Stimulated activated CD4-positive, alpha-beta T cell treated with anti-CD3 and anti-CD28 coated beads, Interleukin-1b, Interleukin-23, amount 100 ng/mL, for 1 hour (primary cell): ENCODE data around the gene CAST.

Source experiments
- DNase-seq, 2 donors: peaks; one replicate each; pipeline ENCODE4 v3.0.0-alpha.2; 2020; ENCODE audit warnings: low read depth in 2 of 2

The CAST gene

DNA sequence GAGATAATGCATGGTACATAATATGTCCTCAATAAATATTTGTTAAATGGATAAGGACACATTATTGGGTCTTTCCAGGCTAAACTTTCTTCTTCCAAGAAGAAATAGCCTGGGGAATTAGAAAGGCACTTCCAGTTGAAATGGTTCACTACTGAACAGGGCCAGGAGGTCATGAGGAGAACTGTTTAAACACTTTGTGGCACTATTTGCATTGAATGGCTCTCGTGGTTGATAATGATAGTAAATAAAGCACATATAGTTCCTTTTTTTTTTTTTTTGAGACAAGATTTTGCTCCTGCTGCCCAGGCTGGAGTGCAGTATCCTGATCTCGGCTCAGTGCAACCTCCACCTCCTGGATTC is 19.9 kb upstream of the CAST start:
- no peak for DNase-seq

DNA sequence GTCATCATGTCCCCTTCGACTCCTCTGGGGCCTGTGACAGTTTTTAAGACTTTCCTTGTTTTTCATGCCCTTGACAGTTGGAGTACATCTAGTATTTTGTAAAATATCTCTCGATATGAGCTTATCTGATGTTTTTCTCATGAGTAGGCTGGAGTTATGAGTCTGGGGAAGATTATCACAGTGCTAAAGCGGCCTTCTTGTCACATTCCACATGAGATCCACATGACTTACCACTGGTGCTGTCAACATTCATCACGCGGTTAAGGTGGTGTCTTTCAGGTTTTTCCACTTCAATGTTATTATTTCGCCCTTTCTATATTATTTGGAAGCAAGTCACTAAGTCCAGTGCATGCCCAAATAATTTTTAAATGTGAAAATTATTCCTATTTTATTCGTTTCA is 17.1 kb upstream of the CAST start:
- no peak for DNase-seq

DNA sequence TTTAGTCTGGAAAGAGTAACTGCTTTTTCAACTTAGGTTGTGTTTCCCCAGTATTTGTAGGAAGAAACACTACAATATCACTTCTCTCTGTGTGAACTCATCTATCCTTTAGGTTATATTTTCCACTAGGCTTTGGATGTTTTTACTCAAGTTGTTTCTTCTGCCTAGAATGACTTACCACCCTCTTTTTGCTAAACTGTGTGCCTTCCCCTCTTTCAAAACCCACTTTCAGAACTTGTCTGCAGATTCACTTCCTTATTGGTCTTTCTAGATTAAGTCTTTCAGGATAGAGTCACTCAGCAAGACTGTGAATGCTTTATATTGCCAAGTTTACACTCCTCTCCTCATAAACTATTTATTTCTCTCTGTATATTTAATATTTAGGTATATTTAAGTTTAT is 14.2 kb upstream of the CAST start:
- no peak for DNase-seq

DNA sequence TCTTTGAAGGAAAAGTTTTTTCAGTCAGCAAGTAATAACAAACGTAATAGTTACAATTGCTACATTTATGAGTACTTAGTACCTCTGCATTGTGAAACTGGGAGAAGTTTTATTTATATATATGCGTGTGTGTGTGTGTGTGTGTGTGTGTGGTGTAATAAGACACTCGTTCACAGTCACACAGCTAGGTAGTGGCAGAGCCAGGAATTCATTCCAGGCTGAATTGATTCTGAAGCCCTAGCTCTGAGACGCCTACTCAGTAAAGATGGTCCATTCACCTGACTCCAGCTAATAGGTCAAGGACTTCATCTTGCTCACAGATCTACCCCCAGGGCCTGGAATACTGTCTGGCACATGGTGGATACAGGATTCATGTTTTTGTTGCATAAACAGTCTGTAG is 13.6 kb upstream of the CAST start:
- no peak for DNase-seq

DNA sequence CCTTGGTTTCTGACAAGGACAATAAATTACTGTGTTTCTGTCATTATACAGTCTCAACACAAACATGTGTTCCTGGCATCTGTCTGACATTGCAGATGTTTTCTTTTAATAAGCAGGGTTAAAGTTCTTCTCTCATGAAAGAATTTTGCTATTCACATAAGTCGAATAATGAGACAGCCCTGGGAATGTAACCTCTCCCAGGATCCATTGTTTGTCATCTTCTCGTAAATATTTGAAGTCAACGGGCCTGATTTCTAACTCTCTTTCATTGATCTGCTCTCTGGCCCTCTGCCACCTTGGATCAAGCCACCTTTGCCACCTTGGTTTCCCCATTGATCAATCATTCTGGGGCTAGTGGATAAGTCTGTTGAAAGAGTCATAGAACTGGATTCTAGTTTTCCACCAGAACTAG is 12.9 kb upstream of the CAST start:
- DNase-seq: no peak

DNA sequence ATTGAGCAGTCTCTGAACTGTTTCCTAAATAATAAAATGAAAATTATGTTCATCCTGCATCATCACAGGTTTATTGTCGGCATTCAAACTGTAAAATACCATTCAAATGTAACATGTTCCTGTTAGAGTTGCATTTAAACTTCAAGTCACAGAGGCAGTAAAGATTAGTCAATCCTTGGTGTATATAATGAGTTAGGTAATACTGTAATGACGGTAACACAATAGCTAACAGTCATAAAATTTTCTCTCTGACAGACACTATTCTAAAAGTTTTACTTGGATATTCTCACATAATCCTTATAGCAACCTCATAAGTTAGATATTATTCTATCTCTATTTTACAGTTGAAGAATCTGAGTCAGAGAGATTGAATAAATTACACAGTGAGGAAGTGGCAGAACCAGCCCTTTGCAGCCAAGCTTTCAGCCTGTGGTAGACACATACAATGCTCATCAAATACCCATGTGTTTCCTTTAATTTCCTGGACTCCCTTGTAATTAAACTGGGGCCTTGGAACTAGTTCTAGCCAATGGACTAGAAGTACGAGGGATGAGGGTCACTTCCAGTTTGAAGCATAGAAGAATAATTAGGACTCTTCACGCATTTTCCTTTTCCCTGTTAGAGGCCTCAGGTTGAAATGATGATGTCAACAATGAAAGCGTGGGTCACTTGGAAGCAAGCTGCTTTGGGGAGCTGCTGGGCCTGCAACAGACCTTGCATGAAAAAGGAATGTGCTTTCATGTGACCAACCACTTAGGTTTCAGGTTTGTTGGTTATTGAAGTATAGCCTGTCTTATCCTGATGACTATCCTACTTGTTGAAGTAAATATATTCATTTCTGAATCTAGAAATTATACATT is 12.3 kb upstream of the CAST start:
- DNase-seq: no peak

DNA sequence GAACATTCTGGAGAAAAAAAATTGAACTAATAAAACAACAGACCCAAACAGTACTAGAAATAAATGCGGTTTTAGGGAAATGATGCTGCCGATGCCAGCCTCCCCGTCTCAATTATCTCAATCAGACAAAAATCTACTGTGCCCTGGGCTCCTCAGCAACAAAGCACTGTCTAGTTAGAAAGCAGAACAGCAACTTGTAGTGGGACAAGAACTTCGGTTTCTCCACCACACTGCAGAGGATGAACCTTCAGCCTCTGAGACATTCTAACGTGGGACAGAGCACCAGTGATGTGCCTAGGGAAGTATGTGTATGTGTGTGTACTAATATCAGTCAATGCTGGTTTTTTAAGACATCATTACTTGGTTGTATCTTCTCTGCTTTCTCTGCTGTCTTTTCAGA is 11.1 kb upstream of the CAST start:
- no peak for DNase-seq

DNA sequence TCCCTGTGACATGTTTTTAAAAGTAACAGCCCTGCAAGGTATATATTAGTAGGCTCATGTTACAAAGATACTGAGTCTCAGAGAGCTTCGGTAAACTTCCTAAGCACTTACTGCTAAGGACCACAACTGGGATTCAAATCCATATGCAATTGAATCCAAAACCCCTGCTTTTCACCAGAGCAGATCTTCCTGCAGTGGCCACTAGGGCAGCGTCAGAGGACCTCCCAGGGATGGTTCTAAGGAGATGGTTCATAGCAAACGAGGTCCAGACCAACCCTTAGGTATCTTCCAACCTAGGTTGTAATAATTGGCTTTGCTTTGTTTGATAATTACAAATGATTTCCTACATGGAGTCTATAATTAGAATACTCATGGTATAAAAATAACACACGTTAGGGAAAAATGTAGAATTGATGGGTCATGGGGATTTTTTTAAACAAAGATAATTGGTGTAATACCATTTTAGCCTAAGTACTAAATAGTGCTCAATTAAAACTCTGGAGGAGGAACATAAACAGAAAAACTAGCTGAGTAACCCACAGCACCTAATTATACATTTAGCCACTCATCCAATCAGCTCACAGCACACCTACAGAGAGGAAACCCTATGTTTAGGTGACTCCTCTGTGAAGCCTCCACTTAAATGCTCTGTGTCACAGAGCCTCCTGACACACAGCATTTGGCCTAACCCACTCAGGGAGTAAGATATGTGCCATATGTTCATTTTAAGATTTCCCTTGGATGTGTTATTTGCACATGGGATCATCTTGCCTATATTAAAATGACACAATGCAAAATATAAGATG is 10.0 kb upstream of the CAST start:
- no peak for DNase-seq

DNA sequence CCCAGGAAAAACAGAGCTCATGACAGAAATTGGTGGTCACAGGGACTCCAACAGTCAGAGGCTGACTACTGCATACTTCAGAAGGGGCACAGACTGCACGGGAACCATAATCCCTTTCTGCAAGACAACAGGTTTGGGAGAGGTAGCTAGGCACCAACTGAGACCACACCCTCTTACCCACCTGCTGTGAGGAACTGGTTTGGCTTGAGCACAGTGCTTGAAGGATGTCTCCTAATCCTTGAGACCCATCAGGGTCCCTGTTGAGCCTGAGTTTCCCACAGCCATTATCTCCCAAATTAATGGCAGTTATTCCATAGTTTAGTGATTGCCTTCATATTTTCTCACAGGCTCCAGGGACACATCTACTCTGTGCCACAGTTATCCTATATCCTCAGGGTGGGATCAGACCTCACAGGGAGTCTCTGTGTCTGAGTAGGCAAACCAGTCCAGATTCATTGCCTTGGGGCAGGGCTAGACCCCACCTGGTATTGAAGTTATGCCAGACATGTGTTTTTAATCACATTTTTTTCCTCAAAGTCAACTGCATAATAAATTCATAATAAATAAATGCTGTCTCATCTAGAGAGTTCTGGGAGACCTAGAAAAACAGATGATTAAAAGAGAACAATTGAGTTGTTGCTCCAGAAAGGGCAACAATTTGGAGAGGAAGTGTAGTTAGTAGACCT is 9.3 kb upstream of the CAST start:
- no peak for DNase-seq

DNA sequence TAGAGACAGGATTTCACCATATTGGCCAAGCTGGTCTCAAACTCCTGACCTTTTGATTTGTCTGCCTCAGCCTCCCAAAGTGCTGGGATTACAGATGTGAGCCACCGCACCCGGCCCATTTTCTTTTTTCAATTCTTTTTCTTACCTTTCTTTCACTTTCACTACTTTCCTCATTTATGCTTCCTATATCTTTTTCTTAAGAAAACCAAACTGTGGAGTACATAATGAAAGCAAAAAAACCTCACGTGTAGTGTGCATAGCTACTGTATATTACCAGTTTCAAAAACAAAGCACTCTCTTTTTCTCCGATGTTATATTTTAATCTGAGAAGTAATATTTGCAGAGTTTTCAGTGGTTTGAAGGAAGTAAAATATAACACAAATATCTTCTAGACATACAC is 8.0 kb upstream of the CAST start:
- DNase-seq: no peak

DNA sequence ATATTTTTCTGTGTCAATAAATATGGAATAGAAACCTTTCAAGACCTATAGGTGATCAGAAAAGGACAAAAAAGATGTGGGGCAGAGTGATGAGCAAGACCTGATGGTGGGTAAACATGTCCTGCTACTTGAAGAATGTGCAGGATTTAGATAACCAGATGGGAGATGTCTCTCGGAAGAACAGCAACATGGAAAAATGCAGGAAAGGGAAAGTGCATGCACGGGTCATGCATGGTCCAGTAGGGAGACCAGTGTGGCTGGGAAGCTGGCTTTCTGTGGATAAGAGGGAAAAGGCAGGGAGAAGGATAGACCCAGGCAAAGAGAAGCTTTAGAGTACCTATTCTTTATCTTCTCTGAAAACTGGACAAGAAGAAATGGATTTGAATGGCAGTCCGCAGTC is 7.1 kb upstream of the CAST start:
- DNase-seq: no peak

DNA sequence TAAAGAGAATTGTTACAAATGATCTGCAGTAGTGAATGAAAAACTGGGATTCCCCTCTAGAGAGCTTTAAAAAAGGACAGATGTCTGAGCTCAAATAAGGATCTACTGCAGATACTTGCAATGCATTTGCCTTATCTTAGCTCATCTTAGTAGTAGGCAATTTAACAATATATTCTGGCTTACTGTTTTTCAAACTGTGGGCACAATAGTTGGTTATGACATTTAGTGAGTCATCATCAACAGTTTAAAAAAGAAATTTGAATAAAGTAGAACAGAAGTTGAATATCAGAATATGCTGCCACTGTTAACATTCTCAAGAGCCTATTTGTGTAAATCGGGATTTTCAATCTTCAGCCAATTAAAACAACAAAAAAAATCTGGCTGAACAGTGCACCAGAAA is 6.7 kb upstream of the CAST start:
- no peak for DNase-seq

DNA sequence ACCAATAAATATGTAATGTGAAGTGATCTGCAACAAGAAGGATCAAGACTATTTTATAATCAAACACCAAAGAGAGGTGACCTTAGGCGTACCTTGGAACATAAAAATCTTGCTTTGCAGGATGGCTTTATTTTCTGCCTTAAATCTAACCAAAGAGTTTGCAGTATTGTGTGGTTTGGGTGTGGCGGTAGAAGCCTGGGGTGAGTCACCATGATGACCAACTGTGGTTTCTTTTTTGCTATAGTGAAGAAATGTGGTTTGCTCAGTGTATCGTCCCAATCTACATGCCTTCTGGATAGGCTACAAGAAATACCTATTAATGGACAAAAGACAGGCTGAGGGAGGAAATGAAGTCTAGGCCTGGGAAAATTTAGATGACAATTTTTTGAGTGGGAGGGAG is 5.1 kb upstream of the CAST start:
- DNase-seq: no peak

DNA sequence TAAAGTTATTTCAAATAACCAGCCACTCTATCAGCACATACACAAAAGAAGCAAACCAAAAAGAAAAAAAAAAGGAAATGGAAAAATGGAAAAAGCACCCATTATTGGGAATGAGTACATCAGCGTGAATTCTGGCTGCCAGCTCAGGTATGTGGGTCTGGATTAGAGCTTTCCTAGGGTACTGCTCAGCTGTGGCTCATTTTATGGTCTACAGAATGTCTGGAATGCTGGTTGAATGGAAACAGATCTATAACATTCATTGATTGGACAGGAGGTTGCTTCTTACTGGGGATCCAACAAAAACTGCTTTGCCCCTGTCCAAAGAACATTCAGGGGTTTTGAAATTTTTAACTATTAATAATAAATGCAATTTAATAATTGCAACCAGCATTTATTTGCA is 3.9 kb upstream of the CAST start:
- no peak for DNase-seq

DNA sequence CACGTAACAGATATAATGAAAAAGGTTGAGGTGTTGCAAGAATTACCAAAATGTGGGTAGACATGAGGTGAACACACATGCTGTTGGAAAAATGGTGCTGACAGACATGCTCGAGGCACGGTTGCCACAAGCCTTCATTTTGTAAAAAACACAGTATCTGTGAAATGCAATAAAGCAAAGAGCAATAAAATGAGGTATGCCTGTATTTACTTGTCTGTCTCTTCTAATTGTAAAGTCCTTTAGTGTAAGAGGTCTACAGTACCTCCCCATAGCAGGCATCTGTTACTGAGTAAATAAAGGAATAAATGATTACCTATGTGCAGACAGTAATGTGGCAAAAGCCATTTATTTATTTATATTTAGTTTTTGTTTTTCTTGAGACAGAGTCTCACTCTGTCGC is 3.0 kb upstream of the CAST start:
- no peak for DNase-seq

DNA sequence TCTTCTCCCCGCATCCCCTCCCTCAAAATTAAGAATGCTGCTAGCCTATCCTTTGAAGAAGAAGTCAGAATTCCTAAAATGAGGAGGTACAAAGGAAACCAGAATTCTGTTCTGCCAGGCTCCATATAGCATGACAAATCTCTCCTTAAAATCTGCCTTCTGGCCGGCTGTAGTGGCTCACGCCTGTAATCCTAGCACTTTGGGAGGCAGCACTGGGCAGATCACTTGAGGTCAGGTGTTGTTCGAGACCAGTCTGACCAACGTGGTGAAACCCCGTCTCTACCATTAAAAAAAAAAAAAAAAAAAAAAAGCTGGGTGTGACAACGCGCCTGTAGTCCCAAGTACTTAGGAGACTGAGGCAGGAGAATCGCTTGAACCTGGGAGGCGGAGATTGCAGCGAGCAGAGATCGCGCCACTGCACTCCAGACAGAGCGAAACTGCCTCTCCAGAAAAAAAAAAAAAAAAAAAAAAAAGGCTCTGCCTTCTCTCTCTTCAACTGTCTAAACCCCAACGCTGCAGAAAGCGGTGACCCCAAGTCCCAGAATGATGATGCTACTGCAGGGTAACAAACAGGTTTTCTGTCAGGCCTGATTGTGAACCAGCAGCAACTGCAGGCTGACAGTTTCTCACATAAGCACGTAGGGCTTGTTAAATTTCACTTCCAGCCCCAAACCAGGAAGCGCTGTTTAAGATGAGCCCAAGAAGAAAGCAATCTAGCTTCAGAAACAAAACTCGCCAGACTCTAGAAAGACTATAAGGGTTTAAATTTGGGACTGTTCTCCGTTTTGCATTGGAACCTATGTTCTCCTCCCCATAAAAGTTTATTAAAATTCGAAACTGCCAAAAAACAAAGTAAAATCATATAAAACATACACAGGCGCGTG is 963 bp upstream of the CAST start:
- no peak for DNase-seq

DNA sequence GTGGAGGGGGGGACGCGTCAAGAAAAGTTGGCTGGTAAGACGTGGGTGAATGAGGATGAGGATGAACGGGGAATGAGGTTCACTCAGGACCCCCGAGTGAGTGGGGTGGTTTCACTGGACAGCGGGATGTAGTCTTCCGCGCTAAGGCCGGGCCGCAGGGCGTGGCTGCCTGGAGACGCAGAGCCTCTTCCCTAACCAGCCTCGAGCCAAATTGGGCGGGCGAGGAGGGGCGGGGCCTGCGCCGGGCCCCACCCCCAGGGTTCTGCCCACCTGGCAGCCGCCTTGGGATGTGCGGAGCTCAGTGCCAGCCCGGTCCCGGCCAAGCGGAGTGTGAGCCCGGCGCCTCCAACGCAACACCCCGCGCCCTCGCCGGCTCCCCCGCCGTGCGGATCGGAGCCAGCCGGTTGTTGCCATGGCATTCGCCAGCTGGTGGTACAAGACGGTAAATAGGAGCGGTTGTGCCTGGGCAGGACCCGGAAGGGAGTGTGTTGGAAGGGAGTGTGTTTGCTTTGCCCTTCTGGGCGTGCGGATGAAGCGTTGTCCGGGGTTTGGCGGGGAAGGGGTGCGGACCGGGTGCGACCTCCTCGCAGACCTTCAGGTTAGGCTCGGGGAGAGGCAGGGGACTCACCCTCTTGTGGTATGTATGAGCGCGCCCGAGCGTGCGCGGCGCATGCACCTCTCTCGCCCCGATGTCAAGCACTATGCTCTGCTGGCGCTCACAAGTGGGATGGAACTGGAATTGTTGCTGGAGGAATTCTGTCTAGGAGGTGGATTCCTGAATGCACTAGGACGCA is 746 bp downstream of the CAST start:
- DNase-seq: peak; percentile 60 to 85

DNA sequence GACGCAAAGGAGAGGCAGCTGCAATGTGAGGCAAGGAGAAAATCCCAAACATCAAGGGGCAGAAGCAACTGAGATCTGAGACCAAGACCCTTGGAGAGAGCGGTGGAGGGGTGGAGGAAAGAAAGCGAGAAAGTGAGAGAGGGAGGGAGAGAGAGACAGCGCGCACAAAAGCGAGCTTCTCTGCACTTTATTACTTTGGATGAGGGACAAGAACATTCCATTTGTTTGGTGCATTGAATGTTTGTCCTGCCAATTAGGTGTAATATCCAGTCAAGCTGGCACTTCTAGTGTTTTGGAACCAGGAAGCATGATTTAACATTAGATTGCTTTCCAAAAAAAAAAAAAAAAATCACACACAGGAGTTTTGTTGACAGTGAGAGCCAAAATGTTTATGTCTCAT is 1.4 kb downstream of the CAST start:
- no peak for DNase-seq

DNA sequence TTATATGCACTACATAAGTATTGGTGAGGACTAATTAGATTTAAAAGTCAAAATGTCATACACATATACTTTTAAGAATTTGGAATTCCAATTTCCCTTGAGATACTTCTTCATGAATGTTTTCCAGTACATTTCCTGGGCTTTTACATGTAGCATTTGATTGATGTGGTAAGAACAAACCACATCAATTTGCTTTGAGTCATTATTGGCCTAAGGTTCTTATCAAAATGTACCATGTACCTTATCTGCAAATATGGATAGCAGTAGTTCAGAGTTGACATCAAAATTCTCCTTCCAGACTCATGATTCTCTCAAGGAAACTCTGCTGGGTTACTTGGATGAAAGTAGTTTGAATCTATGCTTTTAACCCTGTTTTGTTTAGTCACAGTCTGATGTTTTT is 2.5 kb downstream of the CAST start:
- DNase-seq: no peak

DNA sequence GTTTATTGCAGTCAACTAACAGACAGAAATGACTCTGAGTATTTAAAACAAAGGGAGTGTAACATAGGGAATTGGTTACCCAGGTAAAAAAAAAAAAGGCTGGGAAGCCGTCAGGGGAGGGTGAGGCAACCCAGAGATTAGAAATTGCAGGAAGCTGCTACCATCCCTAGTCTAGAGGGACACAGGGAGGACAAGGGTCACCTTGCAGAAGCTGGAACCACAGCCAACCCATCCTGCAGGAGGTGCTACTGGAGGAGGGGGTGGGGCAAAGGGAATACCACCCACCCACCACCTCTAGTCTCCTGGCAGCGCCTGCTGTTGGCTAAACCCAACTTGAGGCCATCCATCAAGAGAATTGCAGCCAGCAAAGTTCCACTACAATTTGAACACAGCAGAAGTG is 6.5 kb downstream of the CAST start:
- no peak for DNase-seq

DNA sequence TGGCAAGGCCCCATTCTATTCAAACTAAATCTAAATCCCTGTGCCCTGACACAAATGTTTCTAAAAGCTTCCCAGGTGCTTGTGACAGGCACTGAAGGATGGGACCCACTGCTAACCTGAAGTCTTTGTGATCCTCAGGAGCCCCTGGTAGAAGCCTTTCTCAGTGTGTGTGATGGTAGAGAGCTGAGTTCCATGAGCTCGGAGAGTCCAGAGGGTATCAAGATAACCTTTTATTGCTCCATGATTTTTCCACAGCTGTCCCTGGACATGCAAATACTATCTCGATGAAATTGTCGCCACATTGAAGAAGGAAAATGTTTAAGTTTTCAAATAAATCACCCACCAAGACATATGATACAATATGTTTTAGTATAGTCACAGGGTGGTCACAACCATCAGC is 7.7 kb downstream of the CAST start:
- DNase-seq: no peak
